GM23248 (cell line): ENCODE results near the gene RTN4R.

Source experiments
- EZH2 ChIP-seq: fragments of 200-600 bp; sonication (generic); IDR thresholded peaks from 2 replicates; pipeline ENCODE4 v1.6.1; 2018; ENCODE audit warnings: antibody characterized with exemption, mild to moderate bottlenecking; ENCODE audit not compliant: insufficient read depth, poor library complexity, severe bottlenecking
- EZH2phosphoT487 ChIP-seq: fragments of 200-600 bp; sonication (generic); IDR thresholded peaks from 2 replicates; pipeline ENCODE4 v1.6.1; 2018; ENCODE audit warnings: antibody characterized with exemption, moderate library complexity, mild to moderate bottlenecking, low read depth; ENCODE audit not compliant: insufficient read depth

- TF ChIP-seq EZH2 = no peak
- TF ChIP-seq EZH2phosphoT487 = no peak
Measured at GRCh38 chr22:20304646-20305045, 36.5 kb upstream of the RTN4R start.
